HG03575 (cell line): ENCODE measurements around the gene RNF167.

Source experiments
- ATAC-seq: cut with Tn5 transposase; IDR thresholded peaks from one replicate; pipeline ENCODE4 v1.9.1; 2021; ENCODE audit not compliant: unreplicated experiment, insufficient number of reproducible peaks, low FRiP score; ENCODE audit errors: extremely low read depth

The RNF167 gene

GRCh38 chr17:4969551-4970173 lies 29.6 kb downstream of the RNF167 start:
- no peak for ATAC-seq

DNA sequence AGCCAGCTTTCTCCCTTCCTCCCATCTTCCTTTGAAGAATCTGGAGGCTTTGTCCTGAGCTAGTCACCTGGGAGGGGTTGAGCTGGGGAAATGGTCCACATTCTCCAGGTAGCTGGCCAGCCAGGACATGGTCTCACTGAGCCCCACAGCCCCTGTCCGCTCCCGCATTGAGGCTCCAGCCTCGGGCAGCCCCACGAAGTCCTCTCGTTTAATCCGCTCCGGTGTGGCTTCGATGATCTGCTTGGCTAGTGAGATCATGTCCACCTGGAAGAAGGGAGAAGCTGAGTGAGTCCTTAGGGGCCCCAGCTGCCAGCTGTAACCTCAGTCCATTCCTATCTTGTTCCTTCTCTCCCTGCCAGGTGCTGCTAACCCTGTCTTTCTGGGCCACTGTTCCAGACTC lies 30.2 kb downstream of the RNF167 start:
- no peak for ATAC-seq

DNA sequence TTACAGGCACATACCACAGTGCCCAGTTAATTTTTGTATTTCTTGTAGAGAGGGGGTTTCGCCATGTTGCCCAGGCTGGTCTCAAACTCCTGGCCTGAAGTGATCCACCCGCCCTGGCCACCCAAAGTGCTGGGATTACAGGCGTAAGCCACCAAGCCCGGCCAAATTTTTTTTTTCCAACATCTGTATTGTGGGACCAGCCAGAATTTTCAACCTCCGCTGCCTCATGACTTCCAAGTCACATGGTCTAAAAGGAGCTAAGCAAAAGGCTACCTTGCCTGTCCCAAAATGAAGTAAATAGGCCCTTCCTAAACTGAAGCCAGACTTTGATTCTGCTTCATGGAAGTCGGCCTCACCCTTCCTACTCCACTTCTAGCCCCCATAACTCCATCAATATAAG lies 31.8 kb downstream of the RNF167 start:
- ATAC-seq: no peak

DNA sequence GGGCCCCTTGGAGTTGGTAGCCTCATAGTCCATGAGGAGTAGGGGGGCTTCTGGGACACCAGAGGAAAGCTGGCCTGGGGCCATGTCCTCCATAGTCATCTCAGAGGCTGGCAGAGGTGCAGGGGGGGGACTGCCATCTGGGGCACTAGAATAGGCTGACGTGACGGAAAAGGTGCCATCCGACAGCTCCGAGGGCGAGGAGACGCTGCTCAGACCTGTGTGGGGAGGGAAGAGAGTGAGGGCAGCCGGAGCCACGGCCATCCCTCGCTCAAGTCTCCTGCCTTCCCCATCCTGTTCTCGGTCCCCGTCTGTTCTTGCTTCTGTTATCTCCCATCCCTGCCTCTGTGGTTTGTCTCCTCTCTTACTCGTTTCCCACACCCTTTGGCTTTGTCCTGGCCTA lies 32.3 kb downstream of the RNF167 start:
- ATAC-seq: no peak

DNA sequence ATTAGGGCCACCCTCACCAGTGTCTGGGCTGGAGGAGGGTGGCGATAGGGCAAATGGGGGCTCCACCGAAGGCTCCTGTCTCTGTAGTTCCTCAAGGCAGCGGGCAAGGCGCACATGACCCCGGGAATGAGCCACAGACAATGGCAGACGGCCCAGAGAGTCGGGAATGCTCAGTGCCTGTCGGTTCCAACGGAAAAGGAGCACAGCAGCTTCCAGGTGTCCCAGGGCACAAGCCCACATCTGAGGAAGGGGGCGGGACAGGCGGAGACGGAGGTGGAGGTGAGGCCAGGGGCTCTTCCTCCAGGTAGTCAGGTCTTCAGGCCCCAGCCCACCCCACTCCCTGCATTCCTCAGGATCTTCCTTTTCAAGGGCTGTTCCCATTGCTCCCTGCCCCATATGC lies 32.7 kb downstream of the RNF167 start:
- no peak for ATAC-seq

- ATAC-seq: no peak
Observed at GRCh38 chr17:4973256-4974114, 33.4 kb downstream of the RNF167 start.

DNA sequence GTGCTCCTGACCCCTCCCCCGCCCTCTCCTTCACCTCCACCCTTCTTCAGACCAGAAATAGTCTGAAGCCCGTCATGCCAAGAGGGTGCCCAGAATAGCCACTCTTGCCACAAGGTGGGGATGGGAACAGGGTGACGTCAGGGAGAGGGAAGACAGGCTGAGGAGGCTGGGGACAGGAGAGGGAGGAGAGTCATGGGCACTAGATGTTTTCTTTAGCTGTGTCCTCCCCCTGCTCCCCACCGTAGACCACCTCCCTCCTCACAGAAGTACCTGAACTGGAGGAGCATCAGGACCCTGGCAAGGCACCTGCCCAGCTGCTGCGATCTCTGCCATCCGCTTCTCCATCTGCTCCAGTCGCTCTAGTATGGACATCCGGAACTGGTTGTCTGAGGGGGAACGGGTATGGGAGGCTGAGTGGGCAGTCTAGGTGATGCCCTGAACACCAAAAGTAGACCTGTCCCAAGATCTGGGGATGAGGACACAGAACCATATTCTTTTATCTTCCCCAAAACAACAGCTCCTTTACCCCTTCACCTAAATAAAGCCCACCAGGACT lies 34.1 kb downstream of the RNF167 start:
- ATAC-seq: no peak

DNA sequence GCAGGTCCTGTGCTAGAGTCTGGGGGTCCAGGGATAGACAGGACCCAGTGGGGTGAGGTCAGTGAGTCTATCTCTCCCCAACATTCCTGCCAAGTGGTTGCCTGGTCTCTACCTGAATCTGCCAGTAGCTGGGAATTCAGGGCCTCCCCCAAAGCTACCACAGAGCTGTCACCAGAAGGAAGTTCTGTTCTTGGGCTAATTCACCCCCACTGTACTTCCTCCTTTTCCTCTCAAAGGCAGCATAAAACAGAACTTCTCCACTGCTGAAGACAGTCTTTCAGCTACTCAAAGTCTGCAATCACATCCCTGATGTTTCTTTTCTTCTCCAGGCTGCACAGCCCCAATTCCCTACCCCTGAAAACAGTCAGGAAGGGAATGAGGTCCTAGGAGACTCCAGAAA lies 38.7 kb downstream of the RNF167 start:
- ATAC-seq: no peak

DNA sequence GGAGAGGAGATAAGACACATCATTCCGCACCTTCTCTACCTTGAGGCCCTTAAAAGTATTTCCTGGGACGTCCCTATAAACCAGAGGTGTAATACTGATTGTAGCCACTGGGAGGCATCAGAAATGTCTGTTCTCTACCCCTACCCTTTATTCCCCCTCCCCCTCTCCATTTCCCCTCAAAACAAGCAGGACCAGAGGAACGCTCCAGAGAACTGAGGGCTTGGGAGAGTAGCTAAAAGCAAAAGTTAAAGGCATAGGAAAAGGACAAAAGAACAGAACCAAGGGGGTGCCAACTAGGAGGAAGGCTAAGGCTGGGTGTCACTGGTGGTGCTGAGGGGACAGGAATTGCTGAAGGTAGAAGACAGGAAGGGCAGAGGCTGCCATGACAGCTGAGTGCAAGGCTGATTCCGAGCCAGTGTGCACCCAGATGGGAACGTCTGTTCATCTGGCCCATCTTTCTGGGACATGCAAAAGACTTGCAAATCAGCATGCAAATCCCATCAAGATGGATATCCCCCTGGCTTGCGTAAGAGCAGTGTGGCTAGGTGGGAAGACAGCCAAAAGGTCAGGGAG lies 40.7 kb downstream of the RNF167 start:
- ATAC-seq: no peak

DNA sequence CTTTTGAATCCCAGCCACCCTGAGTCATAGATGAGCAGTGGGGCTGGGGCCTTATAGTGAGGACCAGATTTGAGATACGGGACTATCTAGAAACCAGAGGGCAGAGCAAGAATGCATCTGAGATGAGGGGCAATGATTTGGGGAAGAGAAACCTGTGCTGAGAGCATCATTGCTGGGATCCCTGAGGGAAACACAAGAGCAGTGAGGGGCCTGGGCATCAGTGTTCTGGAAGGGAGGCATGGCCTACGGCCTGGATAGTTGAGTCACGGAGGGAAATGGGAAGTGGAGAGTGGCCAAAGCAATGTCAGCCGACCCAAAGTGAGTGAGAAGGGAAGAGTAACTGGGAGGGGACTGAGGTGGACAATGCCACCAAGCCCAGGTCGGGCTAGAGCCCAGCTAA lies 42.2 kb downstream of the RNF167 start:
- ATAC-seq: no peak

DNA sequence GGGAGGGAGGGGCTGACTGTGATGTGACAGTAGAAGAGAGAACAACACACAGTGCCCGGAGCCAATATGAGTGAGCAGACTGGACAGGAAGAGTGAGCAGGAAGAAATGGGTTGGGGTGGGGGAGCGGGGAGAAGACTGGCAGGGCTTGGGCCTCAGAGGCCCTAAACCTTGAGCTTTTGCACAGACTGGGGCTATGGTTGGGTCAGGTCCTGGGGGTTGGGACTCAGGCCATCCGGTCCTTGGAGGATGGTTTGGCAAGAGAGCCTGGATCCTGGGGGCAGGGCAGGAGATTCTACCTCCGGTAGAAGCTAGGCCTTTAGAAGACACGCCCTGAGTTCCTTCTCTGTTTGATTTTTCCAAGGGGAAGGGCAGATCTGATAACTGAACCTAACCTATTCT lies 46.3 kb downstream of the RNF167 start:
- ATAC-seq: no peak

DNA sequence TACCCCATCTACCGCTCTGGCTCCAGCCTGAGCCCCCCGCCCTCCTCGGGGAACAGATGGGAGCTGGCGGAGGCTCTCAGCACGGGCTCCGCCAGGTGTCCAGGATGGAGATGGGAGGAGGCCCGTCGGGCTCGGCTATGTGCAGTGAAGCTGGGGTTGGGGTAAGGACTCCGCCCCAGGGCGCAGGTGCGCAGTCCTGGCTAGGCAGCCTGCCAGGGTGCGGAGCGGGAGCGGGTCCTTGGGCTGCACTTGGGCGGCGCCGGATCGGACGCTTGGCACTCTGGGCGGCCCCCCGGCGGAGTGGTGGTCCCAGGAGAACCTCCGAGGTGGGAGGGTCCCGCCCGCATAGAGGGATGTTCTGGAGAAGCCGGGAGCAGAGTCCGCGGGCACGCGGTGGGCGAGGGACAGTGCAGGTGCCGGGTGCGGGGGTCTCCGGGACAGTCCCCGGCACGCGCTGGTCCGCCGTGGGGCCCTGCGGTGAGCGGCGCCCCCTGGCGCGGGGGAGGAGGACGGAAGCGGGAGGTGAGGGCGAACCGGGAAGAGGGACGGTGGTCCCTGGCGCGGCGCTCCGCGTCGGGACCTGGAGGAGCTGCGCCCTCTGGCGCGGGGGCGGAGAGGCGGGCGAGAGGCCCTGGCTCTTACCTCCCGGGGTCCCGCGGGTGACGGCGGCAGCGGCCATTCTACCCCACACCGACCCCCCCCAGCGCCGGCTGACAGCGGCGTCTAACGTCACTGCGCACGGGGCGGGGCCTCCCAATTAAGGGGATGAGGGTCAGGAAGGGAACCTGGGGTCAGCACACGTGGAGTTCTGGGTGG lies 47.1 kb downstream of the RNF167 start, which contains the start of gene CAMTA2:
Gene CAMTA2, minus strand, starts transcription at position 725 of the 816 bp plus-strand sequence. CDS start 1,453 bp downstream, outside the sequence.
- ATAC-seq: no peak

- no peak for ATAC-seq
Observed at GRCh38 chr17:4987767-4988567, 47.9 kb downstream of the RNF167 start.

DNA sequence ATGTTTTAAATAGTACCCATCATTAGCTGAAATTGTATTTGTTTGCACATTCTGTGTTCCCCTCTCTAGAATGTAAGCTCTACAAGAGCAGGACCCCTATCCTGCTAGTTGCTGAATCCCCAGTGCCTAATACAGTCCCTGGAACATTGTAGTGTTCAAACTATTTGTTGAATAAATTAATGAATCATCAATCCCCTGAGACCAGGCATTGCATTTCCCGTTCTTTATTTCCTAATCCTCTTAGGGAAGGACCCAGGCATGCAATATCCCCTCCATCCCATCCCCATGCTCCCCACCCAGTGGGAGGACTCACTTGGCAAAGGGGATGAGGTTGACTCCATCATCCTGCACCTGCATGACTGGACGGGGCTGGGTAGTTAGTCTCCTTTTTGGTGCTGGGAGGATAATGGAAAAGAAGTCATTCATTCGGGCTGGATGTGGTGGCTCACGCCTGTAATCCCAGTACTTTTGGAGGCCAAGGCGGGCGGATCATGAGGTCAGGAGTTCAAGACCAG lies 54.1 kb downstream of the RNF167 start:
- no peak for ATAC-seq
